HCT116 (cell line): ENCODE measurements around the gene MTLN. TPM values are rescaled to one million over a fixed set of nuclear protein-coding genes. Genes with fewer than 3 reads are reported as not detected.

Experiments used
- ATAC-seq: fragments of 200-7000 bp; cut with Tn5 transposase; 2 replicates; pipeline ENCODE4 v1.9.1; 2020; ENCODE audit warnings: mild to moderate bottlenecking, moderate library complexity
- BruUV-seq: library from RNA; stranded (reverse); fragments of 400-500 nt; replicated peaks from 2 replicates; lab custom pipeline; 2021; lab: Mats Ljungman, UMichigan
- CTCF ChIA-PET: fragments of 300-600 bp; sonication (Branson Sonifier 250); formaldehyde crosslinking; loops from one replicate; lab custom pipeline; 2021; ENCODE audit warnings: antibody characterized with exemption; lab: Charles Lee
- POLR2A ChIA-PET: fragments of 300-600, 350-600 bp; sonication (Branson Sonifier 250); formaldehyde crosslinking; loops from one replicate; lab custom pipeline; 2021; ENCODE audit warnings: antibody characterized with exemption; lab: Charles Lee
- RAD21 ChIA-PET, 2 experiments: fragments of 300-600 bp; sonication (Branson Sonifier 250); formaldehyde crosslinking; loops; one replicate each; lab custom pipeline; 2023; ENCODE audit warnings: low total read pairs in 2 of 2; ENCODE audit not compliant: uncharacterized antibody in 2 of 2, unreplicated experiment in 2 of 2, low non-redundant PET in 1 of 2; lab: Charles Lee
- DNase-seq: peaks from one replicate; pipeline ENCODE4 v3.0.0-alpha.2; 2010; ENCODE audit warnings: low read depth, low spot score
- H2AFZ ChIP-seq: fragments of 200-600 bp; shearing (Covaris generic), sonication (generic); 2 replicates; pipeline ENCODE4 v1.6.1; 2017; ENCODE audit warnings: low read depth, mixed run types, mixed read lengths, antibody characterized with exemption, low read length; ENCODE audit not compliant: poor library complexity, severe bottlenecking
- H3K27ac ChIP-seq: 2 replicates; pipeline ENCODE4 v1.5.1; 2012; ENCODE audit warnings: low read depth, low read length
- H3K27me3 ChIP-seq: fragments of 200-600 bp; sonication (generic); 2 replicates; pipeline ENCODE4 v1.6.1; 2016; ENCODE audit warnings: mixed run types, low read length, mixed read lengths; ENCODE audit not compliant: insufficient read depth
- H3K36me3 ChIP-seq, 2 experiments: fragments of 200-500 bp in 1 of 2; fragments of 200-600 bp in 1 of 2; sonication (Bioruptor generic) in 1 of 2; sonication (generic) in 1 of 2; 2 replicates each; pipeline versions ENCODE4 v1.5.1 to v1.6.1; 2014 to 2016; ENCODE audit warnings: low read length in 2 of 2, inconsistent platforms in 1 of 2, mixed read lengths in 1 of 2, mixed run types in 1 of 2; ENCODE audit not compliant: insufficient read depth in 2 of 2, control insufficient read depth in 1 of 2
- H3K4me1 ChIP-seq, 2 experiments: fragments of 200-600 bp in 1 of 2; sonication (generic) in 1 of 2; 2 replicates each; pipeline versions ENCODE4 v1.5.1 to v1.6.1; 2012 to 2017; ENCODE audit warnings: low read length in 2 of 2, inconsistent platforms in 1 of 2, mild to moderate bottlenecking in 1 of 2, mixed read lengths in 1 of 2, mixed run types in 1 of 2, moderate library complexity in 1 of 2; ENCODE audit not compliant: insufficient read depth in 2 of 2, control insufficient read depth in 1 of 2
- H3K4me2 ChIP-seq: fragments of 200-600 bp; sonication (generic); 2 replicates; pipeline ENCODE4 v1.6.1; 2017; ENCODE audit warnings: mixed run types, low read length, mixed read lengths
- H3K4me3 ChIP-seq, 2 experiments: fragments of 200-600 bp in 1 of 2; sonication (generic) in 1 of 2; replicated peaks in 1 of 2; 2 replicates each; pipeline ENCODE4 v1.5.1; 2011 to 2016; ENCODE audit warnings: low read length in 2 of 2, control low read depth in 1 of 2, low read depth in 1 of 2, mild to moderate bottlenecking in 1 of 2, mixed read lengths in 1 of 2, mixed run types in 1 of 2
- H3K79me2 ChIP-seq: fragments of 200-600 bp; sonication (generic); 2 replicates; pipeline ENCODE4 v1.6.1; 2017; ENCODE audit warnings: mild to moderate bottlenecking, mixed run types, low read length, moderate library complexity, mixed read lengths; ENCODE audit not compliant: insufficient read depth
- H3K9ac ChIP-seq: fragments of 200-600 bp; sonication (generic); 2 replicates; pipeline ENCODE4 v1.6.1; 2016; ENCODE audit warnings: low read length, mixed read lengths
- H3K9me2 ChIP-seq: fragments of 200-600 bp; sonication (generic), shearing (Covaris generic); 2 replicates; pipeline ENCODE4 v1.6.1; 2017; ENCODE audit warnings: mixed run types, mild to moderate bottlenecking, moderate library complexity; ENCODE audit not compliant: insufficient read depth
- H3K9me3 ChIP-seq, 2 experiments: fragments of 200-500 bp in 1 of 2; fragments of 200-600 bp in 1 of 2; sonication (Bioruptor generic) in 1 of 2; sonication (generic) in 1 of 2; 2 replicates each; pipeline ENCODE4 v1.6.1; 2014 to 2017; ENCODE audit warnings: low read length in 2 of 2, mixed read lengths in 2 of 2, inconsistent platforms in 1 of 2, low read depth in 1 of 2, mild to moderate bottlenecking in 1 of 2, mixed run types in 1 of 2, moderate library complexity in 1 of 2; ENCODE audit not compliant: control insufficient read depth in 1 of 2, insufficient read depth in 1 of 2
- H4K20me1 ChIP-seq: fragments of 200-600 bp; sonication (generic), shearing (Covaris generic); 2 replicates; pipeline ENCODE4 v1.6.1; 2017; ENCODE audit warnings: mixed run types, mild to moderate bottlenecking, moderate library complexity; ENCODE audit not compliant: insufficient read depth
- CBX3 ChIP-seq: IDR thresholded peaks from 2 replicates; pipeline ENCODE4 v1.6.1; 2012; ENCODE audit warnings: low read depth
- CEBPB ChIP-seq: IDR thresholded peaks from 2 replicates; pipeline ENCODE4 v1.6.1; 2012; ENCODE audit warnings: low read depth
- EGR1 ChIP-seq: IDR thresholded peaks from 2 replicates; pipeline ENCODE4 v1.6.1; 2012; ENCODE audit warnings: low read depth
- ELF1 ChIP-seq: IDR thresholded peaks from 2 replicates; pipeline ENCODE4 v1.6.1; 2012; ENCODE audit warnings: low read depth, borderline replicate concordance
- EZH2phosphoT487 ChIP-seq: fragments of 200-600 bp; IDR thresholded peaks from 2 replicates; pipeline ENCODE4 v1.6.1; 2018; ENCODE audit warnings: antibody characterized with exemption, borderline replicate concordance
- FOSL1 ChIP-seq: IDR thresholded peaks from 2 replicates; pipeline ENCODE4 v1.6.1; 2012; ENCODE audit warnings: low read depth
- RAD21 ChIP-seq: IDR thresholded peaks from 2 replicates; pipeline ENCODE4 v1.6.1; 2012; ENCODE audit warnings: low read depth, mild to moderate bottlenecking
- SIN3A ChIP-seq: IDR thresholded peaks from 2 replicates; pipeline ENCODE4 v1.6.1; 2012; ENCODE audit warnings: low read depth
- SP1 ChIP-seq: IDR thresholded peaks from 2 replicates; pipeline ENCODE4 v1.6.1; 2012; ENCODE audit warnings: low read depth
- SRF ChIP-seq: IDR thresholded peaks from 2 replicates; pipeline ENCODE4 v1.6.1; 2012; ENCODE audit warnings: low read depth
- TCF7L2 ChIP-seq: IDR thresholded peaks from 2 replicates; pipeline ENCODE4 v1.7.0; 2011; ENCODE audit warnings: borderline replicate concordance, inconsistent platforms; ENCODE audit not compliant: insufficient read depth, insufficient read length; ENCODE audit errors: extremely low read depth
- YY1 ChIP-seq: IDR thresholded peaks from 2 replicates; pipeline ENCODE4 v1.6.1; 2011; ENCODE audit warnings: low read length, low read depth, moderate library complexity, mild to moderate bottlenecking; ENCODE audit not compliant: insufficient replicate concordance; ENCODE audit errors: extremely low read depth
- ZFX ChIP-seq: fragments of 450-650 bp; IDR thresholded peaks from 2 replicates; pipeline ENCODE4 v1.6.1; 2017
- intact Hi-C: fragments of 100-400 bp; cut with micrococcal nuclease; formaldehyde crosslinking; loops from 2 replicates; pipeline ENCODE4 v1.10.0; 2022
- total RNA-seq: library from RNA; stranded (reverse); gene quantifications from one replicate; pipeline ENCODE4 v1.2.1, GENCODE V29; 2021; ENCODE audit not compliant: unreplicated experiment
- TF ChIP-seq, protein P1 (sequence below), 3 experiments: fragments of 200-600 bp in 1 of 3; sonication (generic) in 1 of 3; IDR thresholded peaks in 2 of 3; conservative IDR thresholded peaks in 1 of 3; 2 replicates each; pipeline ENCODE4 v1.5.1; 2012 to 2017; ENCODE audit warnings: low read depth in 2 of 3, low read length in 2 of 3, antibody characterized with exemption in 1 of 3, borderline replicate concordance in 1 of 3, control low read depth in 1 of 3, mild to moderate bottlenecking in 1 of 3, mixed read lengths in 1 of 3, mixed run types in 1 of 3, moderate library complexity in 1 of 3; ENCODE audit not compliant: insufficient read depth in 1 of 3
- TF ChIP-seq, protein P2 (sequence below): IDR thresholded peaks from 2 replicates; pipeline ENCODE4 v1.6.1; 2011; ENCODE audit warnings: mild to moderate bottlenecking, low read length, moderate library complexity; ENCODE audit not compliant: insufficient replicate concordance; ENCODE audit errors: extremely low read depth
- TF ChIP-seq, protein P3 (sequence below): IDR thresholded peaks from 2 replicates; pipeline ENCODE4 v1.6.1; 2012

The MTLN gene
- total RNA-seq, 1 experiment from 2014 or later: 35.7 TPM

DNA sequence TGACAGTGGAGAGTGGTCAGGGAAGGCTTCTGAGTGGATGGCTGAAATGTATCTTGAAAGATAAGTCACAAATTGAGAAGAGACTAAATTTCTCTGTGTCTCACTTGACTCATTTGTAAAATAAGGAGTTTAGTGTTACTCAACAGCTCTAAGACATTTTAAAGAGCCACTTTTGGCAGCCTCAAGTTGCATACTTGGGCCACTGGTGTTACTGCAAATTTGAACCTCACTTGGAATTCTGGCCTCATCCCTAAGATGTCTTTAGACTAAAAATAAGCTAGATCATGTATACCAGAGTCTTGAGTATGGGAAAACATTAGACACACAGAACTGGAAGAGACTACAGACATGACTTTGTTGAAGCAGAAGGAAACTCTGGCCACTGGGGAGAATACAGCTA, 4.5 kb upstream of the MTLN start:
- TF ChIP-seq, protein P1, sequence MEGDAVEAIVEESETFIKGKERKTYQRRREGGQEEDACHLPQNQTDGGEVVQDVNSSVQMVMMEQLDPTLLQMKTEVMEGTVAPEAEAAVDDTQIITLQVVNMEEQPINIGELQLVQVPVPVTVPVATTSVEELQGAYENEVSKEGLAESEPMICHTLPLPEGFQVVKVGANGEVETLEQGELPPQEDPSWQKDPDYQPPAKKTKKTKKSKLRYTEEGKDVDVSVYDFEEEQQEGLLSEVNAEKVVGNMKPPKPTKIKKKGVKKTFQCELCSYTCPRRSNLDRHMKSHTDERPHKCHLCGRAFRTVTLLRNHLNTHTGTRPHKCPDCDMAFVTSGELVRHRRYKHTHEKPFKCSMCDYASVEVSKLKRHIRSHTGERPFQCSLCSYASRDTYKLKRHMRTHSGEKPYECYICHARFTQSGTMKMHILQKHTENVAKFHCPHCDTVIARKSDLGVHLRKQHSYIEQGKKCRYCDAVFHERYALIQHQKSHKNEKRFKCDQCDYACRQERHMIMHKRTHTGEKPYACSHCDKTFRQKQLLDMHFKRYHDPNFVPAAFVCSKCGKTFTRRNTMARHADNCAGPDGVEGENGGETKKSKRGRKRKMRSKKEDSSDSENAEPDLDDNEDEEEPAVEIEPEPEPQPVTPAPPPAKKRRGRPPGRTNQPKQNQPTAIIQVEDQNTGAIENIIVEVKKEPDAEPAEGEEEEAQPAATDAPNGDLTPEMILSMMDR (IDR thresholded peaks at IDR 0.05 in 2 of 3, conservative IDR thresholded peaks at IDR 0.05 in 1 of 3; ENCODE audit: borderline replicate concordance in 1 of 3, insufficient read depth in 1 of 3, low read depth in 2 of 3, low read length in 2 of 3): no peak
- TF ChIP-seq CBX3: no peak
- TF ChIP-seq EZH2phosphoT487: no peak
- TF ChIP-seq, protein P2, sequence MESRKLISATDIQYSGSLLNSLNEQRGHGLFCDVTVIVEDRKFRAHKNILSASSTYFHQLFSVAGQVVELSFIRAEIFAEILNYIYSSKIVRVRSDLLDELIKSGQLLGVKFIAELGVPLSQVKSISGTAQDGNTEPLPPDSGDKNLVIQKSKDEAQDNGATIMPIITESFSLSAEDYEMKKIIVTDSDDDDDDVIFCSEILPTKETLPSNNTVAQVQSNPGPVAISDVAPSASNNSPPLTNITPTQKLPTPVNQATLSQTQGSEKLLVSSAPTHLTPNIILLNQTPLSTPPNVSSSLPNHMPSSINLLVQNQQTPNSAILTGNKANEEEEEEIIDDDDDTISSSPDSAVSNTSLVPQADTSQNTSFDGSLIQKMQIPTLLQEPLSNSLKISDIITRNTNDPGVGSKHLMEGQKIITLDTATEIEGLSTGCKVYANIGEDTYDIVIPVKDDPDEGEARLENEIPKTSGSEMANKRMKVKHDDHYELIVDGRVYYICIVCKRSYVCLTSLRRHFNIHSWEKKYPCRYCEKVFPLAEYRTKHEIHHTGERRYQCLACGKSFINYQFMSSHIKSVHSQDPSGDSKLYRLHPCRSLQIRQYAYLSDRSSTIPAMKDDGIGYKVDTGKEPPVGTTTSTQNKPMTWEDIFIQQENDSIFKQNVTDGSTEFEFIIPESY: no peak
- no peak for TF ChIP-seq SRF
- TF ChIP-seq SP1: no peak
- no peak for TF ChIP-seq SIN3A
- TF ChIP-seq YY1: no peak
- no peak for TF ChIP-seq RAD21
- TF ChIP-seq FOSL1: no peak
- no peak for TF ChIP-seq TCF7L2
- TF ChIP-seq CEBPB: no peak
- no peak for TF ChIP-seq EGR1
- no peak for TF ChIP-seq ZFX
- TF ChIP-seq, protein P3, sequence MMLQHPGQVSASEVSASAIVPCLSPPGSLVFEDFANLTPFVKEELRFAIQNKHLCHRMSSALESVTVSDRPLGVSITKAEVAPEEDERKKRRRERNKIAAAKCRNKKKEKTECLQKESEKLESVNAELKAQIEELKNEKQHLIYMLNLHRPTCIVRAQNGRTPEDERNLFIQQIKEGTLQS: no peak
- no peak for TF ChIP-seq ELF1
- peaks cover 5% of the 10 kb centered on the region for H3K79me2 ChIP-seq
- H4K20me1 ChIP-seq: no peaks in the 10 kb centered on the region
- ChIA-PET POLR2A (no interaction called here), CTCF (no interaction called here), RAD21 (no interaction called here)
- no peak for ATAC-seq
- H3K4me3 ChIP-seq: no peak overlapping the region
- H2AFZ ChIP-seq: no peak overlapping the region
- intact Hi-C loops: no loop called here
- H3K9ac ChIP-seq: no peak overlapping the region
- H3K9me2 ChIP-seq: no peaks in the 10 kb centered on the region
- H3K27ac ChIP-seq: no peak overlapping the region
- H3K4me2 ChIP-seq: no peak overlapping the region
- peaks cover 2 to 3% of the 10 kb centered on the region in 2 experiments; a peak in 2 of 4 replicates for H3K4me1 ChIP-seq
- BruUV-seq: no TSS peak
- no peaks in the 10 kb centered on the region; a peak in 1 of 4 replicates for H3K9me3 ChIP-seq
- no peaks in the 10 kb centered on the region; a peak in 1 of 4 replicates for H3K36me3 ChIP-seq
- no peak for DNase-seq
- H3K27me3 ChIP-seq: no peaks in the 10 kb centered on the region
